SK-N-SH (cell line): ENCODE data around the gene ARHGAP26.

Source experiments
- EP300 ChIP-seq, 2 experiments: IDR thresholded peaks; 2 replicates each; pipeline versions ENCODE4 v1.4.0 to v1.6.1; 2012; ENCODE audit warnings: borderline replicate concordance in 1 of 2, low read depth in 1 of 2, low read length in 1 of 2
- POLR2AphosphoS5 ChIP-seq: IDR thresholded peaks from 2 replicates; pipeline ENCODE4 v1.6.1; 2012; ENCODE audit warnings: low read depth, low read length
- SIN3A ChIP-seq: IDR thresholded peaks from 2 replicates; pipeline ENCODE4 v1.6.1; 2012; ENCODE audit warnings: low read depth, mild to moderate bottlenecking, low read length, moderate library complexity, borderline replicate concordance
- TF ChIP-seq, protein P1 (sequence below): fragments of 200-600 bp; sonication (generic); IDR thresholded peaks from 2 replicates; pipeline ENCODE4 v1.6.1; 2017; ENCODE audit warnings: antibody characterized with exemption, mild to moderate bottlenecking, moderate library complexity

GRCh38 chr5:142794537-142794936 is 24.4 kb downstream of the ARHGAP26 start:
- TF ChIP-seq, protein P1, sequence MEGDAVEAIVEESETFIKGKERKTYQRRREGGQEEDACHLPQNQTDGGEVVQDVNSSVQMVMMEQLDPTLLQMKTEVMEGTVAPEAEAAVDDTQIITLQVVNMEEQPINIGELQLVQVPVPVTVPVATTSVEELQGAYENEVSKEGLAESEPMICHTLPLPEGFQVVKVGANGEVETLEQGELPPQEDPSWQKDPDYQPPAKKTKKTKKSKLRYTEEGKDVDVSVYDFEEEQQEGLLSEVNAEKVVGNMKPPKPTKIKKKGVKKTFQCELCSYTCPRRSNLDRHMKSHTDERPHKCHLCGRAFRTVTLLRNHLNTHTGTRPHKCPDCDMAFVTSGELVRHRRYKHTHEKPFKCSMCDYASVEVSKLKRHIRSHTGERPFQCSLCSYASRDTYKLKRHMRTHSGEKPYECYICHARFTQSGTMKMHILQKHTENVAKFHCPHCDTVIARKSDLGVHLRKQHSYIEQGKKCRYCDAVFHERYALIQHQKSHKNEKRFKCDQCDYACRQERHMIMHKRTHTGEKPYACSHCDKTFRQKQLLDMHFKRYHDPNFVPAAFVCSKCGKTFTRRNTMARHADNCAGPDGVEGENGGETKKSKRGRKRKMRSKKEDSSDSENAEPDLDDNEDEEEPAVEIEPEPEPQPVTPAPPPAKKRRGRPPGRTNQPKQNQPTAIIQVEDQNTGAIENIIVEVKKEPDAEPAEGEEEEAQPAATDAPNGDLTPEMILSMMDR: no peak
- TF ChIP-seq POLR2AphosphoS5 (no peak), SIN3A (no peak), EP300 (IDR thresholded peaks at IDR 0.05; ENCODE audit: borderline replicate concordance in 1 of 2, low read depth in 1 of 2, low read length in 1 of 2) (no peak)
